Osteoblast (primary cell): Measurements from ENCODE around the gene ADCY4. TPM values are rescaled to one million over a fixed set of nuclear protein-coding genes. Genes with fewer than 3 reads are reported as not detected.

Source experiments
- DNase-seq: peaks from one replicate; pipeline ENCODE4 v3.0.0; 2011; ENCODE audit warnings: low spot score, mixed read lengths; ENCODE audit not compliant: insufficient read length; ENCODE audit errors: missing footprints
- H2AFZ ChIP-seq: 2 replicates; pipeline ENCODE4 v1.6.0; 2011; ENCODE audit warnings: mild to moderate bottlenecking, low read length
- H3K27ac ChIP-seq: 2 replicates; pipeline ENCODE4 v1.5.1; 2011; ENCODE audit warnings: mild to moderate bottlenecking, low read depth, low read length, moderate library complexity
- H3K27me3 ChIP-seq: 2 replicates; pipeline ENCODE4 v1.6.0; 2012; ENCODE audit warnings: mild to moderate bottlenecking, control low read depth, inconsistent platforms, low read length, moderate library complexity; ENCODE audit not compliant: insufficient read depth
- H3K36me3 ChIP-seq: 2 replicates; pipeline ENCODE4 v1.5.1; 2011; ENCODE audit warnings: mild to moderate bottlenecking, low read length, control low read depth, moderate library complexity; ENCODE audit not compliant: insufficient read depth
- H3K4me1 ChIP-seq: 2 replicates; pipeline ENCODE4 v1.5.1; 2011; ENCODE audit warnings: mild to moderate bottlenecking, low read length, control low read depth, moderate library complexity; ENCODE audit not compliant: insufficient read depth
- H3K4me2 ChIP-seq: 2 replicates; pipeline ENCODE4 v1.6.0; 2011; ENCODE audit warnings: mild to moderate bottlenecking, low read length; ENCODE audit not compliant: insufficient read depth
- H3K4me3 ChIP-seq: fragments of 200-600 bp; sonication (generic); 3 replicates; pipeline ENCODE4 v1.5.1; 2012; ENCODE audit warnings: mild to moderate bottlenecking, low read length, inconsistent platforms; ENCODE audit not compliant: insufficient read depth
- H3K79me2 ChIP-seq: 2 replicates; pipeline ENCODE4 v1.6.0; 2012; ENCODE audit warnings: mild to moderate bottlenecking, low read length, control low read depth, inconsistent platforms; ENCODE audit not compliant: insufficient read depth
- H3K9me3 ChIP-seq: 2 replicates; pipeline ENCODE4 v1.5.1; 2011; ENCODE audit warnings: low read depth, low read length, control low read depth
- H4K20me1 ChIP-seq: 2 replicates; pipeline ENCODE4 v1.6.0; 2012; ENCODE audit warnings: mild to moderate bottlenecking, low read length, control low read depth; ENCODE audit not compliant: insufficient read depth
- total RNA-seq: library from RNA; depleted of rRNA; stranded (reverse); fragments of >200 nt; gene quantifications from 2 replicates; pipeline ENCODE4 v1.2.3, GENCODE V29; 2012
- TF ChIP-seq, protein P1 (sequence below): IDR thresholded peaks from 2 replicates; pipeline ENCODE4 v1.5.1; 2011; ENCODE audit warnings: mild to moderate bottlenecking, low read depth, low read length, moderate library complexity; ENCODE audit errors: extremely low read depth

The ADCY4 gene
- total RNA-seq, 1 donor = 18.8 TPM

DNA sequence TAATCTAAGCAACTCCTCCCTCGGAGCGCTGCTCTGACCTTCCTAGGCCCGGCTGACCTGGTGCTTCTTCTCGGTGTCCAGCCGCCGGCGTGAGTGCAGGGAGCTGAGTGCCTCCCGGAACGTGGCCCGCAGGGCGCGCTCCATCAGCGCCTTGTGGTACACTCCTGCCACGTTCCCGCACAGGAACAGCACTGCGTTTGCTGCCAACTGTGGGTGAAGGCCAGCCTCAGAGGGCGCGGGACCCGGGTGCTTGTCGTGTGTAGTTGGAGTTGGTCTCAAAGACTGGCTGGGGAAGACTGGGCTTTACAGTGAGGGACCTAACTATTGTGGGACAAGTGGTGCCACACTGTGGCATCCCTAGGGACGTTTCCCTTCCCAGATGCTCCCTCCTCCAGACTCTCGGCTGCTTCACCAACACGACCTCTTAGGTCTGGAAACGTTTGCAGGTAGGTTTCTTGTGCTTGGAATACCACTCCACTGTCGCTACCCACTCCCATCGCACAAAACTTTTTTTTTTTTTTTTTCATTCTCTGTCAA, 3.1 kb downstream of the ADCY4 start:
- H3K36me3 ChIP-seq = no peaks in the 10 kb centered on the region
- H2AFZ ChIP-seq = no peak overlapping the region
- peaks cover 4% of the 10 kb centered on the region for H3K79me2 ChIP-seq
- H3K4me2 ChIP-seq = peak overlapping the region; percentile 93
- peaks cover 24% of the 10 kb centered on the region for H3K4me1 ChIP-seq
- DNase-seq = peak; percentile 81
- H3K27me3 ChIP-seq = no peaks in the 10 kb centered on the region
- TF ChIP-seq, protein P1, sequence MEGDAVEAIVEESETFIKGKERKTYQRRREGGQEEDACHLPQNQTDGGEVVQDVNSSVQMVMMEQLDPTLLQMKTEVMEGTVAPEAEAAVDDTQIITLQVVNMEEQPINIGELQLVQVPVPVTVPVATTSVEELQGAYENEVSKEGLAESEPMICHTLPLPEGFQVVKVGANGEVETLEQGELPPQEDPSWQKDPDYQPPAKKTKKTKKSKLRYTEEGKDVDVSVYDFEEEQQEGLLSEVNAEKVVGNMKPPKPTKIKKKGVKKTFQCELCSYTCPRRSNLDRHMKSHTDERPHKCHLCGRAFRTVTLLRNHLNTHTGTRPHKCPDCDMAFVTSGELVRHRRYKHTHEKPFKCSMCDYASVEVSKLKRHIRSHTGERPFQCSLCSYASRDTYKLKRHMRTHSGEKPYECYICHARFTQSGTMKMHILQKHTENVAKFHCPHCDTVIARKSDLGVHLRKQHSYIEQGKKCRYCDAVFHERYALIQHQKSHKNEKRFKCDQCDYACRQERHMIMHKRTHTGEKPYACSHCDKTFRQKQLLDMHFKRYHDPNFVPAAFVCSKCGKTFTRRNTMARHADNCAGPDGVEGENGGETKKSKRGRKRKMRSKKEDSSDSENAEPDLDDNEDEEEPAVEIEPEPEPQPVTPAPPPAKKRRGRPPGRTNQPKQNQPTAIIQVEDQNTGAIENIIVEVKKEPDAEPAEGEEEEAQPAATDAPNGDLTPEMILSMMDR = no peak
- H4K20me1 ChIP-seq = no peaks in the 10 kb centered on the region
- no peak overlapping the region for H3K27ac ChIP-seq
- no peaks in the 10 kb centered on the region for H3K9me3 ChIP-seq
- H3K4me3 ChIP-seq = no peak overlapping the region

DNA sequence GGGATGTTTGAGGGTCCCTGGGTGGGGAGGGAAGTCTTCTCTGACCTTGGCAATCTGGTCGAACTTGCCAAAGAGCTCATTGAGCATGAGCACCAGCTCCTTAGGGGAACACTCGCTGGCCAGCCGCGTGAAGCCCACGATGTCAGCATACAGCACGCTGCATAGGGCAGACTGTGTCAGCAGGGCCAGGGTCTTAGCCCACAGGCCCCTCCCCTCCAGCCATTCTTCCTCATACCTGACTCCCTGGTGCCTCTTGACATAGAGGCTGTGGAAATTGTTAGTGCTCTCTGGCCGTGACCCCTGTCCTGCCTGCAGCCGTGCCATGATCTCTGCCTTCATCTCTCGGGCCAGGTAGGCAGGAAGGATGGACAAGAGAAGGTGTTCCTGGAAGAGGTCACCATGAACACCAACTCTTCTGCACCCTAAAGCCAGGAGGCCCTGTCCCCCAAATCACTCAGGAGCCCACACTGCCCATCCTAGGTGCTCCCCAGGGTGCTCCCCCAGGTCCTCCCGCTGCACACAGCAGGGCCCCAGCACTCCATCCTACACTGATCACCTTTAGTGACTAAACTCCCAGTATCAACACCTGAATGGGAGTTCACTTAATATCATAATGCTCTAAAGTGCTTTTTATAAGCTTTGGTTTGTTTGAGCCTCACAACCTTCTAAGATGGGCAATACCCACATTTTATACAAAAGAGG, 3.7 kb downstream of the ADCY4 start:
- TF ChIP-seq, protein P1 = no peak

DNA sequence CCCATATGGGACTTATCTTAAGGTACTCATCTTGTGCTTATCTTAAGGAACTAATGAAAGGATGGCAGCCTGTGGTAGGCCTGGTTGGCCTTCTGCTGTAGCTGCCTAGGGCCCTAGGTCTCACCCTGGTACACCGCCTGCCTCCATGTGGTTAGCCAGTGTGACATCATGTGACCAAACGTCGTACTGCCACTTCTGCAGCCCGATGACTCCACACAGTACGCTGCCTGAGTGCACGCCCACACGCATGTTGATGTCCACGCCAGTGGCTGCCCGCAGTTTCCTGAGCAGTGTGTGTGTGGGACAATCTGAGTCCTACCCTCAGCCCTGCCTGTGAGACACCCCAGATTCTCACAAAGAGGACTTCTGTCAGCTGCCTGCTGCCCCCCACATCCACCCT, 5.1 kb downstream of the ADCY4 start:
- H4K20me1 ChIP-seq = no peaks in the 10 kb centered on the region
- TF ChIP-seq, protein P1 = no peak
- H3K9me3 ChIP-seq = no peaks in the 10 kb centered on the region
- no peak overlapping the region for H3K4me3 ChIP-seq
- H3K27me3 ChIP-seq = no peaks in the 10 kb centered on the region
- no peak overlapping the region for H2AFZ ChIP-seq
- DNase-seq = no peak
- H3K36me3 ChIP-seq = peaks cover 5% of the 10 kb centered on the region
- H3K27ac ChIP-seq = no peak overlapping the region
- H3K4me1 ChIP-seq = peaks cover 11% of the 10 kb centered on the region
- H3K4me2 ChIP-seq = no peak overlapping the region
- no peaks in the 10 kb centered on the region for H3K79me2 ChIP-seq

More for the DNA sequence above, 3.7 kb downstream of the ADCY4 start:
- Histone ChIP-seq H3K4me2 (no peak overlapping the region), H3K79me2 (peaks cover 4% of the 10 kb centered on the region), H3K27me3 (no peaks in the 10 kb centered on the region), H3K27ac (no peak overlapping the region), H2AFZ (no peak overlapping the region), H3K9me3 (no peaks in the 10 kb centered on the region), H4K20me1 (no peaks in the 10 kb centered on the region), H3K4me1 (peaks cover 22% of the 10 kb centered on the region), H3K4me3 (no peak overlapping the region), H3K36me3 (no peaks in the 10 kb centered on the region)
- DNase-seq = no peak

DNA sequence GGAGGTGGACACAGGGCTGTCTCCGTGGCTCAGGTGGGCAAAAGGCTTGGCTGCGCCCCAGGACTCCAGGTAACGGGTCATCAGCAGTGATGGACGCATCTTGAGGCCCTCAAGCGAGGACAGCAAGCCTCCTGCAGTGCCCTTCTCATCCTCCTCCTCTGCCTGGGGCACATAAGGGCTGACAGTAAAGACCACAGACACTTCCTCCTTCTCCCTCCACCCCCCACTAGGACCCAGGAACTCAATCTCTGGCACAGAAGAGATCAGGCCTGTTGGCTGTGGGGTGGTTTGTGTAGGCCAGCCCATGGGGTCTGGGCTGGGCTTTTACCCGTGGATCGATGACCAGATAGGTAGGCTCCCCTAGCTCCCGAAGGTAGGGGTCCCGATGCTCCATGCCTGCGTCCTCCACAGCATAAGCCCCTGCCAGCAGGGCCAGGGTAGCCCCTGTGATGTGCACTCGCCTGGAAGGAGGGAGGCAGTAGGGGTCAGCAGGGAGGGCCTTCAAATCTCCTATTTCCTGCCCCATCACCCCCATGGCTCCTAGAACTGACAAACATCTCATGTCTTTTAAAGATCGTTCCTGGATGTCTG, 5.7 kb downstream of the ADCY4 start:
- Histone ChIP-seq H3K27ac (no peak overlapping the region), H3K36me3 (peaks cover 5% of the 10 kb centered on the region), H3K79me2 (no peaks in the 10 kb centered on the region), H4K20me1 (no peaks in the 10 kb centered on the region), H3K4me1 (peaks cover 11% of the 10 kb centered on the region), H3K27me3 (no peaks in the 10 kb centered on the region), H2AFZ (no peak overlapping the region), H3K4me2 (no peak overlapping the region), H3K4me3 (no peak overlapping the region), H3K9me3 (no peaks in the 10 kb centered on the region)
- peak; percentile 66 for DNase-seq
- TF ChIP-seq, protein P1 = no peak
